H1 (cell line): ENCODE results near the gene MALSU1. TPM values are rescaled to one million over a fixed set of nuclear protein-coding genes. Genes with fewer than 3 reads are reported as not detected.
A peak's percentile ranks its signal among the peaks of the same experiment; 100 is the strongest.

Experiments
- CTCF ChIA-PET: fragments of 300-600 bp; sonication (Branson Sonifier 250); formaldehyde crosslinking; loops from one replicate; lab custom pipeline; 2021; ENCODE audit not compliant: partially characterized antibody; lab: Charles Lee
- POLR2A ChIA-PET: fragments of 300-600 bp; sonication (Branson Sonifier 250); formaldehyde crosslinking; loops from one replicate; lab custom pipeline; 2021; ENCODE audit warnings: inconsistent platforms; ENCODE audit not compliant: partially characterized antibody; lab: Charles Lee
- DNase-seq, 2 experiments: peaks; one replicate each; pipeline versions ENCODE4 v3.0.0 to v3.0.0-alpha.2; 2010 to 2022; ENCODE audit warnings: low spot score in 2 of 2, low read depth in 1 of 2, mixed read lengths in 1 of 2
- FAIRE-seq: peaks from 2 replicates; lab custom pipeline; 2011; peaks lifted over from hg19 to GRCh38; lab: Jason Lieb, UNC
- H2AFZ ChIP-seq: 2 replicates; pipeline ENCODE4 v1.8.1; 2012; ENCODE audit warnings: low read length, inconsistent platforms
- H2AK5ac ChIP-seq: 2 replicates; pipeline ENCODE4 v1.6.1; 2013; ENCODE audit warnings: low read depth, low read length
- H2BK120ac ChIP-seq: replicated peaks from 2 replicates; pipeline ENCODE3; 2013; ENCODE audit warnings: low read depth, low read length, inconsistent platforms
- H2BK12ac ChIP-seq: 2 replicates; pipeline ENCODE4 v1.6.1; 2013; ENCODE audit warnings: low read depth, low read length
- H2BK15ac ChIP-seq: 2 replicates; pipeline ENCODE4 v1.6.1; 2013; ENCODE audit warnings: low read length
- H2BK20ac ChIP-seq: 2 replicates; pipeline ENCODE4 v1.6.1; 2013; ENCODE audit warnings: low read length
- H2BK5ac ChIP-seq: 2 replicates; pipeline ENCODE4 v1.6.1; 2013; ENCODE audit warnings: low read depth, low read length
- H3K14ac ChIP-seq: 2 replicates; pipeline ENCODE4 v1.6.1; 2013; ENCODE audit warnings: inconsistent platforms; ENCODE audit not compliant: insufficient read length
- H3K18ac ChIP-seq: 2 replicates; pipeline ENCODE4 v1.6.1; 2013; ENCODE audit warnings: low read length; ENCODE audit errors: extremely low read depth
- H3K23ac ChIP-seq: 2 replicates; pipeline ENCODE4 v1.6.1; 2013; ENCODE audit warnings: inconsistent platforms; ENCODE audit not compliant: insufficient read length
- H3K23me2 ChIP-seq: 2 replicates; pipeline ENCODE4 v1.6.1; 2013; ENCODE audit warnings: low read depth, low read length
- H3K27ac ChIP-seq: 2 replicates; pipeline ENCODE4 v1.6.1; 2011; ENCODE audit warnings: low read depth, low read length, inconsistent platforms
- H3K27me3 ChIP-seq, 4 experiments: replicated peaks in 1 of 4; 1 replicate in 1 of 4; 2 replicates in 3 of 4; pipeline versions ENCODE4 v1.6.1 to v1.8.1; 2011 to 2013; ENCODE audit warnings: low read length in 3 of 4, mild to moderate bottlenecking in 3 of 4, inconsistent platforms in 2 of 4, mixed read lengths in 2 of 4, moderate library complexity in 1 of 4; ENCODE audit not compliant: control insufficient read depth in 3 of 4, insufficient read depth in 3 of 4; ENCODE audit errors: extremely low read depth in 1 of 4
- H3K36me3 ChIP-seq, 4 experiments: 2 replicates each; pipeline versions ENCODE4 v1.6.1 to v1.8.1; 2011 to 2013; ENCODE audit warnings: mild to moderate bottlenecking in 4 of 4, low read length in 3 of 4, moderate library complexity in 2 of 4, control low read depth in 1 of 4, inconsistent platforms in 1 of 4; ENCODE audit not compliant: insufficient read depth in 4 of 4, control insufficient read depth in 2 of 4
- H3K4ac ChIP-seq: replicated peaks from 2 replicates; pipeline ENCODE3; 2013; ENCODE audit warnings: low read length, low read depth, mixed read lengths, inconsistent platforms; ENCODE audit not compliant: insufficient read length
- H3K4me1 ChIP-seq, 4 experiments: replicated peaks in 1 of 4; 1 replicate in 1 of 4; 2 replicates in 3 of 4; pipeline versions ENCODE4 v1.6.1 to v1.8.1; 2011 to 2013; ENCODE audit warnings: low read length in 3 of 4, inconsistent platforms in 2 of 4, mixed read lengths in 1 of 4; ENCODE audit not compliant: insufficient read depth in 4 of 4, control insufficient read depth in 3 of 4
- H3K4me2 ChIP-seq, 2 experiments: 2 replicates each; pipeline versions ENCODE4 v1.6.1 to v1.8.1; 2011 to 2013; ENCODE audit warnings: low read depth in 2 of 2, low read length in 2 of 2, control low read depth in 1 of 2, inconsistent platforms in 1 of 2, mild to moderate bottlenecking in 1 of 2; ENCODE audit not compliant: insufficient read depth in 1 of 2
- H3K4me3 ChIP-seq, 4 experiments: fragments of 200-600, 300-600 bp in 1 of 4; sonication (generic), shearing (Covaris generic), sonication (Bioruptor Twin) in 1 of 4; 2 replicates each; pipeline versions ENCODE4 v1.5.1 to v1.8.1; 2011 to 2016; ENCODE audit warnings: low read length in 4 of 4, low read depth in 3 of 4, control low read depth in 2 of 4, inconsistent platforms in 2 of 4, mild to moderate bottlenecking in 2 of 4, mixed read lengths in 1 of 4, moderate library complexity in 1 of 4; ENCODE audit not compliant: insufficient read depth in 2 of 4; ENCODE audit errors: extremely low read depth in 1 of 4
- H3K56ac ChIP-seq: replicated peaks from 2 replicates; pipeline ENCODE3; 2013; ENCODE audit warnings: low read depth, mild to moderate bottlenecking, mixed read lengths, low read length, inconsistent platforms; ENCODE audit not compliant: insufficient read length
- H3K79me1 ChIP-seq: 2 replicates; pipeline ENCODE4 v1.6.1; 2013; ENCODE audit warnings: low read depth, low read length, control low read depth
- H3K79me2 ChIP-seq, 2 experiments: 2 replicates each; pipeline versions ENCODE4 v1.6.1 to v1.8.1; 2012 to 2013; ENCODE audit warnings: low read length in 2 of 2, mild to moderate bottlenecking in 2 of 2, inconsistent platforms in 1 of 2; ENCODE audit not compliant: insufficient read depth in 2 of 2, control insufficient read depth in 1 of 2
- H3K9ac ChIP-seq, 4 experiments: replicated peaks in 1 of 4; 1 replicate in 1 of 4; 2 replicates in 3 of 4; pipeline versions ENCODE4 v1.6.1 to v1.8.1; 2011 to 2013; ENCODE audit warnings: low read depth in 3 of 4, low read length in 3 of 4, control low read depth in 2 of 4, mild to moderate bottlenecking in 2 of 4, moderate library complexity in 2 of 4, inconsistent platforms in 1 of 4; ENCODE audit errors: extremely low read depth in 1 of 4
- H3K9me3 ChIP-seq, 2 experiments: 2 replicates each; pipeline versions ENCODE4 v1.6.1 to v1.8.1; 2012 to 2013; ENCODE audit warnings: mild to moderate bottlenecking in 2 of 2, moderate library complexity in 2 of 2, control low read depth in 1 of 2, inconsistent platforms in 1 of 2, low read depth in 1 of 2, low read length in 1 of 2, mixed read lengths in 1 of 2; ENCODE audit not compliant: insufficient read depth in 2 of 2
- H4K20me1 ChIP-seq, 2 experiments: replicated peaks in 1 of 2; 2 replicates each; pipeline versions ENCODE3 to v1.8.1; 2011 to 2013; ENCODE audit warnings: inconsistent platforms in 2 of 2, low read length in 2 of 2, mild to moderate bottlenecking in 1 of 2; ENCODE audit not compliant: insufficient read depth in 2 of 2, control insufficient read depth in 1 of 2
- H4K5ac ChIP-seq: 2 replicates; pipeline ENCODE4 v1.6.1; 2013; ENCODE audit warnings: low read length, low read depth, mixed read lengths, inconsistent platforms; ENCODE audit not compliant: insufficient read length
- H4K8ac ChIP-seq: 2 replicates; pipeline ENCODE4 v1.8.0; 2013; ENCODE audit warnings: mild to moderate bottlenecking, moderate library complexity, low read length, inconsistent platforms; ENCODE audit not compliant: insufficient read depth; ENCODE audit errors: extremely low read depth
- H4K91ac ChIP-seq: replicated peaks from 2 replicates; pipeline ENCODE3; 2013; ENCODE audit warnings: low read length, mixed read lengths, inconsistent platforms; ENCODE audit not compliant: insufficient read length
- BACH1 ChIP-seq: IDR thresholded peaks from 2 replicates; pipeline ENCODE4 v1.6.1; 2012; ENCODE audit warnings: low read length, improper control_type of control experiment
- CBX5 ChIP-seq: fragments of 300-800, 300-1000 bp; sonication (generic); IDR thresholded peaks from 2 replicates; pipeline ENCODE4 v1.7.1; 2016; ENCODE audit warnings: antibody characterized with exemption, low read length, low read depth
- CHD1 ChIP-seq: IDR thresholded peaks from 2 replicates; pipeline ENCODE4 v1.6.1; 2012; ENCODE audit warnings: low read depth, low read length, improper control_type of control experiment
- POU5F1 ChIP-seq: IDR thresholded peaks from 2 replicates; pipeline ENCODE4 v1.6.1; 2011; ENCODE audit warnings: low read depth, mild to moderate bottlenecking, low read length, moderate library complexity
- RNF2 ChIP-seq: fragments of 200-900, 300-1000 bp; sonication (generic); IDR thresholded peaks from 2 replicates; pipeline ENCODE4 v1.7.1; 2016; ENCODE audit warnings: borderline replicate concordance, low read depth, mild to moderate bottlenecking, antibody characterized with exemption, low read length; ENCODE audit not compliant: poor library complexity, severe bottlenecking; ENCODE audit errors: missing control alignments
- SP1 ChIP-seq: IDR thresholded peaks from 2 replicates; pipeline ENCODE4 v1.6.1; 2011; ENCODE audit warnings: low read depth, low read length
- WGBS, 2 experiments: shearing (Covaris generic) in 1 of 2; methylation state at CpG; one replicate each; pipeline versions ENCODE4 v1.1.6 to v1.1.7; 2013 to 2015; ENCODE audit warnings: low lambda C conversion rate in 2 of 2, mixed read lengths in 2 of 2, inconsistent platforms in 1 of 2, low coverage in 1 of 2, missing lambda C conversion rate in 1 of 2; ENCODE audit not compliant: insufficient replicate concordance in 2 of 2, insufficient coverage in 1 of 2, insufficient read length in 1 of 2; ENCODE audit errors: extremely low coverage in 1 of 2, missing lambda C conversion rate in 1 of 2; 5-methylcytosine and 5-hydroxymethylcytosine counted together
- polyA plus RNA-seq, 7 experiments: library from polyadenylated mRNA; depleted of rRNA in 3 of 7; stranded (reverse) in 5 of 7; unstranded in 2 of 7; fragments of >200 nt in 5 of 7; fragments of 200-250 nt in 2 of 7; gene quantifications; 1 replicate in 5 of 7; 2 replicates in 1 of 7; 4 replicates in 1 of 7; pipeline versions ENCODE4 v1.2.1 to v1.2.3, GENCODE V29; 2011 to 2013; ENCODE audit warnings: missing spikeins in 2 of 7, mixed read lengths in 2 of 7
- total RNA-seq: library from RNA; stranded (reverse); fragmentation: NEBNext Ultra II Directional; extraction: Animal tissue kit (Norgen Biotek cat#: 25700); gene quantifications from 2 replicates; pipeline ENCODE4 v1.2.1, GENCODE V29; 2021
- TF ChIP-seq, protein P1 (sequence below): IDR thresholded peaks from 2 replicates; pipeline ENCODE4 v1.6.1; 2012; ENCODE audit warnings: inconsistent platforms

The MALSU1 gene
- total and polyA plus RNA-seq, 2 of the 8 experiments (the other 6 are each of a cell fraction or from before 2014, with no cell fraction given) = 73.5 to 84.0 TPM

DNA sequence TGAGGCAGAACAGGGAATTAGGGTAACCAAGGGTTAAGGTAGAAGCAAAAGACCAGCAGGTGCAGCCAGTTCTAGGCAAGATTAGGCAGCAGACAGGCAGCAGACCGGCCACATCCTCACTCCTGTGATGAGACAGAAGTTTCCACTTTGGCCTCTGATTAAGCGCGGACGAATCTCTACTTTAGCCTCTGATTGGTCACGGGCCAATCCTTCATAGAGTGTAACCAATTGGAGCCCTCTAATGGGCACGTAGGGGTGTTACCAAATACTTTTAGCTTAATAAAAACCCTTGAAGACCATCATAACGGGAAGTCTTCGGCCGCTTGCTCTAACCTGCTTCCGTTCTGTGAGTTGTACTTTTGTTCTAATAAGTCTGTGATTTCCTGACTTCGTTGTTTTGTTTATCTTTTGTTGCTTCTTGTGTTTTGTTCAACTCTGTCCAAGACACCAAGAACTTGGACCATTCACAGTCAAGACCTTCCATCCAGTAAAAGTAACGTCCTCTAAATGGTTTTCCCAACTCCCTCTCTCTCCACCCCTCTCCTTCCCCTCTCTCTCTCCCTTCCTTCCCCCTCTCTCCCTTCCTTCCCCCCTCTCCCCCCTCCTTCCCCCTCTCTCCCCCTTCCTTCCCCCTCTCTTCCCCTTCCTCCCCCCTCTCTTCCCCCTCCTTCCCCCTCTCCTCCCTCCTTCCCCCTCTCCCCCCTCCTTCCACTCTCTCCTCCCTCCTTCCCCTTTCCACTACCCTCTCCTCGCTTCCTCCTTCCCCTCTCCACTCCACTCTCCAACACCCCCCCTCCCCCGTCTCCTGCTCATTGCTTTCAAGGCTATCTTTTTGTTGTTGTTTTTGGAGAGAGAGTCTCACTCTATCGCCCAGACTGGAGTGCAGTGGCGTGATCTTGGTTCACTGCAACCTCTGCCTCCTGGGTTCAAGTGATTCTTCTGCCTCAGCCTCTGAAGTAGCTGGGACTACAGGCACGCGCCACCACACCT lies 13.2 kb upstream of the MALSU1 start:
- Histone ChIP-seq H4K5ac (no peak overlapping the region), H3K79me1 (no peaks in the 10 kb centered on the region), H3K4me2 (no peak overlapping the region), H2BK20ac (no peak overlapping the region), H3K4me1 (no peaks in the 10 kb centered on the region), H3K9me3 (no peaks in the 10 kb centered on the region), H3K36me3 (no peaks in the 10 kb centered on the region), H3K27ac (no peak overlapping the region), H2AFZ (no peak overlapping the region), H3K79me2 (no peaks in the 10 kb centered on the region), H3K23ac (no peak overlapping the region), H3K27me3 (no peaks in the 10 kb centered on the region), H4K91ac (no peak overlapping the region), H3K9ac (no peak overlapping the region), H3K4ac (no peak overlapping the region), H3K56ac (no peak overlapping the region), H2BK120ac (no peak overlapping the region), H4K20me1 (no peaks in the 10 kb centered on the region), H3K14ac (no peak overlapping the region), H3K4me3 (no peak overlapping the region), H3K23me2 (no peaks in the 10 kb centered on the region), H2BK15ac (no peak overlapping the region), H2BK5ac (no peak overlapping the region), H4K8ac (no peak overlapping the region), H3K18ac (no peak overlapping the region; the same call in 1 of the 2 replicates), H2BK12ac (no peak overlapping the region), H2AK5ac (no peak overlapping the region)
- DNase-seq (no peak), FAIRE-seq (no peak)
- ChIA-PET CTCF (interaction anchor here (0.7 to 1.7 kb wide), 7 partner anchors 8 to 50 kb away, joined by 3 to 10 read pairs (median 5); no protein-coding TSS in a partner anchor), POLR2A (interaction anchor here (0.7 to 1.9 kb wide), 4 partner anchors 10 to 213 kb away, joined by 3 to 6 read pairs (median 4); no protein-coding TSS in a partner anchor)
- 88 to 89% methylated on average over 1 to 17 of the region's 18 CpGs for whole genome bisulfite sequencing, 2 experiments
- no peak for TF ChIP-seq CHD1
- TF ChIP-seq RNF2 = no peak
- TF ChIP-seq POU5F1 = no peak
- TF ChIP-seq SP1 = peak; percentile 77
- TF ChIP-seq CBX5 = no peak
- TF ChIP-seq, protein P1, sequence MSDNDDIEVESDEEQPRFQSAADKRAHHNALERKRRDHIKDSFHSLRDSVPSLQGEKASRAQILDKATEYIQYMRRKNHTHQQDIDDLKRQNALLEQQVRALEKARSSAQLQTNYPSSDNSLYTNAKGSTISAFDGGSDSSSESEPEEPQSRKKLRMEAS = no peak
- no peak for TF ChIP-seq BACH1
- TF ChIP-seq, all 59 proteins: peak for 1
